HEK293T (cell line): Measurements from ENCODE around the gene APBA1.
"Not testable (repeated sequence)": the region's sequence is repeated elsewhere in the genome, so short reads cannot be mapped to it uniquely, and the experiment has no call there.

Experiments used
- CTCF ChIA-PET: fragments of 350-600 bp; formaldehyde crosslinking; extraction: SDS; loops from one replicate; lab custom pipeline; 2021; ENCODE audit warnings: antibody characterized with exemption, inconsistent platforms; lab: Yijun Ruan, JAX
- POLR2A ChIA-PET: fragments of 350-600 bp; formaldehyde crosslinking; extraction: SDS; loops from one replicate; lab custom pipeline; 2020; ENCODE audit warnings: antibody characterized with exemption, inconsistent platforms; lab: Yijun Ruan, JAX
- DNase-seq: peaks from one replicate; pipeline ENCODE4 v3.0.0; 2012; ENCODE audit warnings: mixed read lengths; ENCODE audit errors: extremely low spot score
- ARNT ChIP-seq: fragments of 450-650 bp; IDR thresholded peaks from 2 replicates; pipeline ENCODE4 v1.6.1; 2017; ENCODE audit warnings: mild to moderate bottlenecking
- BHLHE40 ChIP-seq: fragments of 450-650 bp; IDR thresholded peaks from 2 replicates; pipeline ENCODE4 v1.6.1; 2016; ENCODE audit warnings: mild to moderate bottlenecking, moderate library complexity, borderline replicate concordance
- CTBP1 ChIP-seq: fragments of 450-650 bp; IDR thresholded peaks from 2 replicates; pipeline ENCODE4 v1.6.1; 2016; ENCODE audit warnings: borderline replicate concordance
- ELF4 ChIP-seq: fragments of 450-650 bp; IDR thresholded peaks from 2 replicates; pipeline ENCODE4 v1.6.1; 2017; ENCODE audit warnings: antibody characterized with exemption
- FOXA1 ChIP-seq: fragments of 450-650 bp; IDR thresholded peaks from 2 replicates; pipeline ENCODE4 v1.6.1; 2016; ENCODE audit warnings: mild to moderate bottlenecking
- FOXK2 ChIP-seq: fragments of 450-650 bp; IDR thresholded peaks from 2 replicates; pipeline ENCODE4 v1.6.1; 2016; ENCODE audit warnings: mild to moderate bottlenecking
- FOXM1 ChIP-seq: fragments of 450-650 bp; IDR thresholded peaks from 2 replicates; pipeline ENCODE4 v1.6.1; 2017; ENCODE audit warnings: mild to moderate bottlenecking, borderline replicate concordance
- HDGF ChIP-seq: fragments of 450-650 bp; IDR thresholded peaks from 2 replicates; pipeline ENCODE4 v1.6.1; 2017; ENCODE audit warnings: antibody characterized with exemption, borderline replicate concordance
- L3MBTL2 ChIP-seq: fragments of 450-650 bp; conservative IDR thresholded peaks from 2 replicates; pipeline ENCODE4 v1.6.1; 2016; ENCODE audit warnings: mild to moderate bottlenecking
- LEF1 ChIP-seq: fragments of 450-650 bp; IDR thresholded peaks from 2 replicates; pipeline ENCODE4 v1.6.1; 2017; ENCODE audit warnings: mild to moderate bottlenecking, borderline replicate concordance
- NFRKB ChIP-seq: fragments of 450-650 bp; IDR thresholded peaks from 2 replicates; pipeline ENCODE4 v1.6.1; 2016; ENCODE audit warnings: mild to moderate bottlenecking, moderate library complexity
- PKNOX1 ChIP-seq: fragments of 450-650 bp; IDR thresholded peaks from 2 replicates; pipeline ENCODE4 v1.6.1; 2016
- SP1 ChIP-seq: fragments of 450-650 bp; IDR thresholded peaks from 2 replicates; pipeline ENCODE4 v1.6.1; 2017
- SUZ12 ChIP-seq: fragments of 450-650 bp; IDR thresholded peaks from 2 replicates; pipeline ENCODE4 v1.6.1; 2016; ENCODE audit warnings: mild to moderate bottlenecking
- TARDBP ChIP-seq: fragments of 450-650 bp; IDR thresholded peaks from 2 replicates; pipeline ENCODE4 v1.6.1; 2016
- ZNF384 ChIP-seq: fragments of 450-650 bp; IDR thresholded peaks from 2 replicates; pipeline ENCODE4 v1.6.1; 2016

Gene APBA1

GRCh38 chr9:69412741-69413150 lies 259.4 kb downstream of the APBA1 start:
- ChIA-PET POLR2A (no interaction called here), CTCF (interaction anchor here (0.5 to 1.0 kb wide), 4 partner anchors 9 to 409 kb away, joined by 3 to 10 read pairs (median 4); no protein-coding TSS in a partner anchor)
- peak; percentile 75 for DNase-seq
- TF ChIP-seq ELF4 (no peak), CTBP1 (no peak), TARDBP (no peak), ZNF384 (no peak), FOXM1 (no peak), NFRKB (no peak), ARNT (no peak), HDGF (no peak), FOXA1 (no peak)

DNA sequence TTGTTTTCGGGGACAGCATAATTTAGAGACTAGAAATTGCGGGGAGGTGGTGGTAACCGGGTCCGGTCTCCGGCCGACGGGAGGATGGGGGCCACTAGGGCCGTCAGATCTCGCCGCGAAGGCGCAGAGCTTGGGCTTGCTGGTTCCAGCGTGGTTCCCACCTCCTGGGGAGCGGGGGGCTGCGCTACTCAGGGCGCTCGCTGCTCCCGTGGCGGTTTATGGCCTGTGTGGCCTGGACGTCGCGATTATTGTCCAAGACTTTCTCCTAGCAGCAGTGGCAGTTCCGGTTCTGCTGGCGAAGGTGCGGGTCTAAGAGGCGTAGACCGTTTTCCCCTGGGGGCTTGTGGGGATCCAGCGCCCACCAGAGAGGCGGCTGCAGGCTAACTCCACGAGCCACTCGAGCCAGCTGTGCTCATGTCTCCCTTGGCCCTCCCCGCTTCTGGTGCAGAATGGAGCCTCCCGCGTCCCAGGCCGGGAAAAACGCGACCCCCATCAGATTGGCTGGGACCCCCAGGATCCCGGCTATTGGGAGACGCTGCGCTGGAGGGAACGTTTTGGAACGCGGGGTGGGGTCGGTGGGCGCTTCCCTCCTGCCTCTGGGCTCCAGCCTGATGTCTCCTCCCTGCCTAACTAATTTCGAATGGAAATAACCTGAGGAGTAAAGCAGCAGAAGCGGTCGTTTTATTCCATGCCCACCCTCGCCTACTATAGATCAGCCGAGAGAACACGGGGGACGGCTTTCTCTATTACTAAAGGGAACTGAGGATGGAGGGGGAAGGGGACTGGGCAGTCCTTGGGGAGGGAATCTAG lies 260.0 kb downstream of the APBA1 start:
- CTCF ChIA-PET = interaction anchor here (0.5 to 1.0 kb wide), 2 partner anchors 10 to 164 kb away, joined by 3 to 4 read pairs; no protein-coding TSS in a partner anchor
- DNase-seq = no peak
- POLR2A ChIA-PET = no interaction called here
- no peak for TF ChIP-seq ZNF384
- no peak for TF ChIP-seq PKNOX1
- no peak for TF ChIP-seq TARDBP
- TF ChIP-seq NFRKB = no peak
- TF ChIP-seq BHLHE40 = no peak

DNA sequence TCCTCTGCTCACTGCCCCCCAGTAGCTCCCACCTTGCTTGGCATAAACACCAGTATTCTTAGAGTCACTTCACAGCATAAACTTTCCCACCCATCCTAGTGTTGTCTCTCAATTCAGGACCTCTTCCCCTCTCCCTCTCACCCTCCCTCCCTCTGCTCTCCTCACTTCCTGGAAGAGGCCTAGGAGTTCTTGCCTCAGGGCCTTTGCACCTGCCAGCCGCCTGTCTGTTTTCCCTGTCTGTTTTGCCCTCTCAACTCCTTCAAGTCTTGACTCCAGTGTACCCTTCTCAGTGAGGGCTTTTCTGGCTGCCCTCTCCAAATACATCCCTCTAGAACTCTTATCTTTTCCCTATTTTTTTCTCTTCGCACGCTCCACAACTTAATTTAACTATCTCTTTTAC lies 260.9 kb downstream of the APBA1 start:
- TF ChIP-seq ZNF384 (no peak), L3MBTL2 (no peak)
- POLR2A ChIA-PET = no interaction called here
- no peak for DNase-seq
- CTCF ChIA-PET = no interaction called here

- CTCF ChIA-PET, POLR2A ChIA-PET, DNase-seq: not testable (repeated sequence)
Observed at GRCh38 chr9:69409936-69410335, 262.2 kb downstream of the APBA1 start.

DNA sequence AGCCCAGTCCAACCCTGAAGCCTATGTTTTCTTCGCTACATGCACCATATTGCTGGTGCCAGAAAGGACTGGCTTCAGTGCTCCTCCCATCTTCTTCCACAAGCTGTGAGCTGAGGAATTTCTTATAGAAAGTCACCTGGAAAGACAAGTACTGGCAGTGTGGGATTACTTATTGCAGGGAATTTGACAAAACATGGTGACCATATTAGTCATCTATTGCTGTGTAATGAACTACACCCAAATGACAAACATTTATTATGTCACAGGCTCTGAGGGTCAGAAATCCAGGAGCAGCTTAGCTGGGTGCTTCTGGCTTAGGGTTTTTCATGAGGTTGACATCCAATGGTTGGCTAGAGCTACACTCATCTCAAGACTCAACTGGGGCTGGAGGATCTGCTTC lies 271.7 kb downstream of the APBA1 start:
- no peak for DNase-seq
- TF ChIP-seq ARNT (no peak), FOXA1 (no peak), FOXK2 (no peak), PKNOX1 (no peak), ELF4 (no peak), FOXM1 (no peak), BHLHE40 (no peak), TARDBP (no peak), NFRKB (no peak)
- POLR2A ChIA-PET = no interaction called here
- CTCF ChIA-PET = no interaction called here

- DNase-seq = no peak
- TF ChIP-seq FOXK2 = no peak
- no peak for TF ChIP-seq FOXA1
- no peak for TF ChIP-seq HDGF
- no peak for TF ChIP-seq TARDBP
- TF ChIP-seq PKNOX1 = no peak
- no peak for TF ChIP-seq BHLHE40
- TF ChIP-seq SP1 = no peak
- TF ChIP-seq LEF1 = no peak
- TF ChIP-seq NFRKB = no peak
- TF ChIP-seq ELF4 = no peak
- TF ChIP-seq SUZ12 = no peak
- TF ChIP-seq L3MBTL2 = no peak
- no peak for TF ChIP-seq FOXM1
- no peak for TF ChIP-seq ARNT
- no peak for TF ChIP-seq CTBP1
- no peak for TF ChIP-seq ZNF384
- CTCF ChIA-PET = no interaction called here
- POLR2A ChIA-PET = no interaction called here
Observed at GRCh38 chr9:69397384-69398214, 274.6 kb downstream of the APBA1 start.
